GM18870 (cell line): ENCODE data around the gene SLC13A3.

Experiments
- ATAC-seq: cut with Tn5 transposase; IDR thresholded peaks from one replicate; pipeline ENCODE4 v1.9.1; 2021; ENCODE audit warnings: moderate library complexity; ENCODE audit not compliant: unreplicated experiment

The SLC13A3 gene

DNA sequence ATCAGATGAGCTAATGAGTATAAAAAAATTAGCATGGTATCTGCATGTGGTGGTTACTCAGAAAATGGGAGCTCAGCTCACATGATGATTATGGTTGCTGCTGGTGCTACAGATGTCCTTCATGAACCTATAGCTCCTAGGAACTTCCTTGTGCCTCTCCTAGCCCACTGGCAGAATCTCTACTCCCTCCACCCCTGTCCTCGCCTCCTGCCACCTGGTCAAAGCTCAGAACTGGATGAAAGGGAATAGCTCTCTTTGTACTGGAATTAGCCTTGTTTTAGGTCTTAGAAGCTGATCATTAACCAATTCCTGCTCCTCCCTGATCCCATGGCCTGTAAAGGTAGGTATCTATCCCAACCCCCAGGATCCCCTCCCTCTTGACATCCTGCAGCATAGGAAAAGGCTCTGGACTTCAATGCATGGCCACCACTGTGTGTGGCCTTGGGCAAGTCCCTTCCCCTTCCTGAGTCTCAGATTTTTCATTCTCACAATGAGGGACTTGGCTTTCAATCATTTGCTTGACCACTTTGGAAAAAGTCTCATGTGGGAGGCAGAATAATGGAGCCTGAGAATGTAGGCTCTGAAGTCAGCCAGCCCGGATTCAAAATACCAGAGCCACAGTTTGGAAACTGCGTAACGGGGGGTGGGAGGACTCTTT is 43.9 kb downstream of the SLC13A3 start:
- ATAC-seq, result no peak

DNA sequence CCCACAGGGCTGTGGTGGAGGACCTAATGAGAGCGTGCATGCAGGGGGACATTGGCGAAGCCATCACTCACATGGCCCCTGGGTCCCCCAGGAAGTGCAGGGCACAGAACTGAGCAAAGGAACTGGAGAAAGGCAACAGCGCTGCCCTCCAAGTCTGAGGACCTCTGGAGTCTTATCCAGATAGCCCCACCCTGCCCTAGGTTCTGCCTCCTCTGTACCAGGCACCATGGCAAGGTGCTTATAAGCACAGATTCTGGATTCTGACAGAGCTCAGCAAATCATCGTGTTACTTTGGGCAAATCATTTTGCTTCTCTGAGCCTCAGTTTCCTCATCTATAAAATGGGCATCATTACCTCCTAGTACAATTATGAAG is 44.5 kb downstream of the SLC13A3 start:
- ATAC-seq, result no peak

DNA sequence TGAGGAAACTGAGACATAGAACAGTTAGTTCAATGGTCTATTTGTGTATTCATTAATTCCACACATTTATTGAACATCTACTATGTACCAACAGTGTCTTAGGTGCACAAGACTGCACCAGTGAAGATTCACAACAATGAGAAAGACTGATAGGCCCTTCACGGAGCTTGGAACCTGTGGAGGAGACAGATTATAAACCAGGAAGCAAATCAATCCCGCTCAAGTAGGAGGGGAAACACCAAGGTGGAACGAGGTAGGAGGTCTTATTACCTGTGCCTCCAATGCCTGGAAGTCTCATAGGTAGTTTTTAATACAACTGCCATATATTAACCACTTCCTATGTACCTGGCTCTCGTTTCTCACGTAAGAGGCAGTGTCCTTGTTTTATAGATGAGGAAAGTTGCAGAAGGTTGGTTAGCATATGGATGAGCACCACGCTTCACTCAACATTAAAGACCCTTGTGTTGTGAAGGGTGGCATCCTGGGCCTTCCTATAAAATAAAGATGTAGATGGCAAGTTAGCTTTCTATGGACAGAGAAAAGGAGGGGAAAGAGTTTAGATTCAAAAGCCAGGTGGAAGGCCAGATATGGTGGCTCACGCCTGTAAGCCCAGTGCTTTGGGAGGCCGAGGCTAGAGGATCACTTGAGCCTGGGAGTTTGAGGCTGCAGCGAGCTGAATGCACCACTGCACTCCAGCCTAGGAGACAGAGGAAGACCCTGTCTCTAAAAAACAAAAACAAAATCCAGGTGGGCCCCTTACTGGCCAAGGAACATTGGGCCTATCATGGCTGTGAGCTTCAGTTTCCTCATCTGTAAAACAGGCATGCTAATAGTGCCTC is 45.1 kb downstream of the SLC13A3 start:
- ATAC-seq, result no peak

DNA sequence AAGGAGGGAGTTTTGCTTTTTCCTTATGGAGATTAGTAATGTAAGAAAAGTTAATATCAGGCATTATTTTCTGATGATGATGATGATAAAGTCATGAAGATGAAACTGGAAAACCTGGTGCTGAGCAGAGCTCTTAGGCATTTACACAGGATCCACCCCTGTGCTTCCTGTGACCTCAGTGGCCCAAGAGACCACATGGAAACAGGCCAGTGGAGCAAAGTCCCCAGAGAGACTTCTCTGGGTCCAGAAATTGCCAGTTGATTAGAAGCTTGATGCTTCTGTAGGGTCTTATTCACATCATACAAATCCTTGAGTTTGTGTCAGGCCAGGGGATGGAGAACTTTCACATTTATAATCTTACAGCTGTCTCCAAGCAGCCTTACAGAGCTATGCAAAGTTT is 46.1 kb downstream of the SLC13A3 start:
- ATAC-seq, result no peak

DNA sequence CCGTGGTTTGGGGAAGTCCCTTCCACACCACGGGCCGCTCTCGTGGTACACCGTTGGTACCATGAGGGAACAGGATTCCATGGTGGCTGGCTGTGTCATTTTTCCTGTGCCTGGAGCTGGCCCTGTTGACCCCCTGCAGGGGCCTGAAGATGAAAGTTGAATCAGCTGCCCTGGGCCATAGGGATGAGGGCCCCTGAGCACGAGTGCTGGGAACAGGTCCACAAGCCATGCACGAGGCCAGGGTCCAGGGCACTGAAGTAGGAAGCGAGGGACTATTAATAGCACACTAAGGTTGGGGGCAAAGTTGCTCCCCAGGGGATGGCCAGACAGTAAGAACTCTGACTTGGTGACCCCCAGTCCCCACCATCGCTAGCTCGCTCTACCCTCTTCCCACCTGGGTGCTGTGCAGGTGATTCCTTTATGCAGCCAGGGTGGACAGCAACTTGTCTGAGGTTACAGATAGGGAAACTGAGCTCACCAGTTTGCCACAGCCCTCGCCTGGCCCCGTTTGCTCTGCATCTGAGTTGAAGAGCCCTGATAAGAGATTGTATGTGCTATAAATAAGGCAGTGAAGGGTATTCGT is 46.6 kb downstream of the SLC13A3 start:
- ATAC-seq, result no peak

DNA sequence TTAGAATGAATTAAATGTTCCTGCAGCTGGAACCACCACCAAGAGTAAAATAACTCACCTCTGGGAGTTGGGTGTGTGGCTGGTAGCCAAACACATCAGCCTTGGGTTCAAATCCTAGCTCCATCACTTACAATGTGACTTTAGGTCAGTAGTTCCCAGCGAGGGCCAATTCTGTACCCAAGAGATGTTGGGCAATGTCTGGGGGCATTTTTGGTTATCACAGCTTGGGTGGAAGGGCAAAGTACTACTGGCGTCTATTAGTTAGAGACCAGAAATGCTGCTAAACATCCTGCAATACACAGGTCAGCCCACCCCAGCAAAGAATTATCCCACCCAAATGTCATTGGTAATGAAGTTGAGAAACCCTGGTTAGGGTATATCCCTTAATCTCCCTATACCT is 48.8 kb downstream of the SLC13A3 start:
- no peak for ATAC-seq

DNA sequence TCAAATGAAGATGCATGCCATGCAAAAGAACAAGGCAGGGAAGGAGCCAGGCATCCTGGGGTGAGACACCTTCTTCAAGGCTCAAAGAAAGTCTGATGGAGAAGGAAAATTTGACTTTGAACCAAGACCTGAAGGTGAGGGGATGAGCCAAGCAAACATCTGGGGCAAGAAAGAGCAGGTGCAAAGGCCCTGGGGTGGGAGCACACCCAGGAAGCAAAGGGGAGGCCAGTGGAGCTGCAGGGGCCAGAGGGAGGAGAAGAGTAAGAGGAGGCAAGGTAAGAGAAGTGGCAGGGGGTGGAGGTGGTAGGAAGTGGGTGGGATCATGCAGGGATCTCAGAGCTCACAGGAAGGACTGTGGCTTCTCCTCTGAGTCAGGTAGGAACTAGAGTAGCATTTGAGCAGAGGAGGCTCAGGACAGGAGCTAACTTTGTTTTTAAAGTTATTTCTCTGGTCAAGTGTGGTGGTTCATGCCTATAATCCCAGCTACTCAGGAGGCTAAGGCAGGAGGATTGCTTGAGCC is 49.6 kb downstream of the SLC13A3 start:
- ATAC-seq, result no peak

DNA sequence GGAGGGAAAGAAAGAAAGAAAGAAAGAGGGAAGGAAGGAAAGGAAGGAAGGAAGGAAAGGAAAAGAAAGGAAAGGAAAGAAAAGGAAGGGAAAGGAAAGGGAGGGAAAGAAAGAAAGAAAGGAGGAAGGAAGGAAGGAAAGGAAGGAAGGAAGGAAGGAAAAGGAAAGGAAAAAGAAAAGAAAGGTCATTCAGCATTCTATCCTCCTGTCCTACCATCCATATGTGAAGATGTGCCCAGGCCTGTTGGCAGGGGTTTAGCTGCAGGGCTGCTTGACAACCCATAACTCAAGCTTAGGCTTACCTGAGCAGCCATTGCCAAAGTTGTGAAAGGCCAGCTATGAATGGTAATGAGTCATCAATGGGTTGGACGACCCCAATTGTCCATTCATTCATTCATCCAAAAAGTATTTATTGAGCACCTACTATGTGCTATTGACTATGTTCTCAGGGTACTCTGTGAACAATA is 50.9 kb downstream of the SLC13A3 start:
- no peak for ATAC-seq

DNA sequence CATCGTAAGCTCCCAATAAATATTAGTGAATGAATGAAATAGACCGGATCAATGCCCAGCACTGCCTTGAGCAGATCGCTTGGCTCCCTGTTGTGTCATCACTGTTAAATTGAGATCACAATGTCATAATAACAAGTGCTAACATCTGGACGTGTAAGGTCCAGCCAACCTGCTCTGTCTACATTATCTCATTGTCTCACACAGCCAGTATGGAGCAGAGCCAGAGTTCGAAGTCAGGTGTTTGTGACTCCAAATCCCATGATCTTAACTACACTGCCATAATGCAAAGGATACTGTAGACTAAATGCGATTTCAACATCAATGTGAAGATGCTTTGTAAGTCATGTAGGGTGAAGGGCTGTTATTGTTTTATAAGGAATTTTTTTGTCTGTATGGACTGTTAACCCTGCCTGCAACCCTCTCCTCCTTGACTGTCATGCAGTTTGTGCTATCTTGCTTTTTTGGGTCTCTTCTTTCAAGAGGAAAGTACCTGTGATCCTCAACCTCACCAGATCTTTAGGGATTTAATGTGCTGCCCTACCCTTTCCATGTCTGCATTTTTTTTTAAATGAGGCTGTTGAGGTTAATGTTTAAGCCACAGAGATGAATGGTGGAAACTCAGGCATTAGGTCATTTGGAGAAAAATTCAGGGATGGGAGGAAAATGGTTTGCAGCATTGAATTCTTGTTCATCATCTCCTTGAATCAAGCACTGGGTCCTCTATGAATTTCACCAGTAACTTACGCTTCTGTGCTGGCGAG is 51.9 kb downstream of the SLC13A3 start:
- ATAC-seq, result no peak

DNA sequence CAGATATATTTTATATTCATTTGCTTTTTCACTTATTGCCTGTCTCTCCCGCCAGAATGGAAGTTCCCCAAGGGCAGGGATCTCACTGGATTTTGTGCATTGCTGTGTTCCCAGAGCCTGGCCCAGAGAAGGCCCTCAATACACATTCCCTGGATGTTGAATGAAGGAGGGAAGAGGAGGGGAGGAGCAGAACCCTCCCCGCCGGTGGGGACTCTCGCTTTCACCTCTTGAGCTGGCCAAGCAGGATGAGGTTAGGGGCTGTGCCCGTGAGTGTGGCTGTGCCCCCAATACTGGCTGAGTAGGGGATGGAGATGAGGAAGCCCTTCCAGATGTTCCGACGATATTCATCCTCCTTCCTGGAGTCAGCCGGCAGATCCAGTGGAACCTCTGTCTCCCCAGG is 55.3 kb downstream of the SLC13A3 start:
- ATAC-seq, result no peak

DNA sequence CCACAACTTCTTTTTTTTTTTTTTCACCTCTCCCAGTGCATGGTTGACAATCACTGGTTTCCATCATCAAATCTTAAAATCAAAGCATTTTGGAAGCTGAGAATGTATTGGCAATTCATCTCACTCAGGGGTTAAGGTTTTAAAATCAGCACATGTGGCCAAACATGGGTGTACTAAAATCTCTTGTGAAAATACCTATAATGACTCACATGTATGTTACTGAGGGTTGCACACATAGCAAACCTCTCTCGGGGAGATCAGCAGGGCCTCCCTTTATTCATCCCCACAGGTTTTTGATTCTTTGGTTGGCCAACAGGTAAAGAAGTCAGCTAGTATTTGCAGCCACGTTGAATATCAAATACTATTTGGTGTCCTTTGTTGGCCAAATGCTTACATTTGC is 56.5 kb downstream of the SLC13A3 start:
- no peak for ATAC-seq

DNA sequence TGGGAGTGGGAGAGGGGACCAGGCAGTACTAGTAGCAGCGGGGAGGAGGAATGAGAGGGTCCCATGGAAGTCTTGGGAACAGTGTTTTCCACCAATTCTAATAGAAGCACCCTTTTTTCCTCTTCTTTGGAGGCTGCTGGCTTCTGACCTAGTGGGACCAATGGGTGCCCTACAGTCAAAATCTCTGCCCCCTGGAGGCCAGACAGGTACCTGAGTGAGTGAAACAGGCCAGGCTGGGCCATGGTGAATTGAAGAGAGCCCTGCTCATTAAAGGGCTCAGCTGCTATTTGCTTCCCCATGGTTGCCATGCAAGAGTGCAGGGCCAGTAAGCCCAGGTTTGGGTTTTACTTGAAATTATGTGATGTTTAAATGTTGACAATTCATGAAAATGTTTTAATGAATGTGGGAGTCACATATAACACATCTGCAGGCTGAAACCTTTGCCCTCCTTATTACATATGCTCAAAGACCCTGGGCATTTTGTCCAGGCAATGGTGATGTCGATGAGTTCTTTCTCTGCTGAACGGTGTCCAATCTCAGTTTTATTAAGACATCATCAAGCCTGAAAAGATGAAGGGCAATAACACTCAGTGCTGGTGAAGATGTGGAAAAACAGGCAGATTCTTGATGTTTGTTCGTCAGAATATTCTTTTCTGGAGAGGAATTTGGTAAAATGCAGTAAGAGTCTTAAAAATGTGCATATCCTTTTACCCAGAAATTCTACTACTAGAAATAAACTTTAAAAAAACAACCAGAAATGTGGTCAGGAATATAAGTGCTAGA is 58.5 kb downstream of the SLC13A3 start:
- no peak for ATAC-seq

DNA sequence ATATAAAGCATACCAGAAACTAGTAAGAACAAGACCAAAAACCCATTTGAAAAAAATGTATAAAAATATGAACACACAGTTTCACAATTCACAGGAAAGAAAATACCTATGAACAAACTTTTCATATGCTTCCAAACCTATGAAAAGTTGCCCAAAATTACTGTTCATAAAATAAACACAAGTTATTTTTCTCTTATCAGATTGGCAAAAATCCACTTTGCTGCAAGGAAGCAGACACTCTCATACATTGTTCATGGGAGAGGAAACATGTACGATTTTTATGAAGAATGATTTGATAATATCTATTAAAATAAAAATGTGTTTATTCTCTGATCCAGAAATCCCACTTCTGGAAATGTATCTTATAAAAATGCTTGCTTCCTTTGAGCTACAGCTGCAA is 60.8 kb downstream of the SLC13A3 start:
- no peak for ATAC-seq

DNA sequence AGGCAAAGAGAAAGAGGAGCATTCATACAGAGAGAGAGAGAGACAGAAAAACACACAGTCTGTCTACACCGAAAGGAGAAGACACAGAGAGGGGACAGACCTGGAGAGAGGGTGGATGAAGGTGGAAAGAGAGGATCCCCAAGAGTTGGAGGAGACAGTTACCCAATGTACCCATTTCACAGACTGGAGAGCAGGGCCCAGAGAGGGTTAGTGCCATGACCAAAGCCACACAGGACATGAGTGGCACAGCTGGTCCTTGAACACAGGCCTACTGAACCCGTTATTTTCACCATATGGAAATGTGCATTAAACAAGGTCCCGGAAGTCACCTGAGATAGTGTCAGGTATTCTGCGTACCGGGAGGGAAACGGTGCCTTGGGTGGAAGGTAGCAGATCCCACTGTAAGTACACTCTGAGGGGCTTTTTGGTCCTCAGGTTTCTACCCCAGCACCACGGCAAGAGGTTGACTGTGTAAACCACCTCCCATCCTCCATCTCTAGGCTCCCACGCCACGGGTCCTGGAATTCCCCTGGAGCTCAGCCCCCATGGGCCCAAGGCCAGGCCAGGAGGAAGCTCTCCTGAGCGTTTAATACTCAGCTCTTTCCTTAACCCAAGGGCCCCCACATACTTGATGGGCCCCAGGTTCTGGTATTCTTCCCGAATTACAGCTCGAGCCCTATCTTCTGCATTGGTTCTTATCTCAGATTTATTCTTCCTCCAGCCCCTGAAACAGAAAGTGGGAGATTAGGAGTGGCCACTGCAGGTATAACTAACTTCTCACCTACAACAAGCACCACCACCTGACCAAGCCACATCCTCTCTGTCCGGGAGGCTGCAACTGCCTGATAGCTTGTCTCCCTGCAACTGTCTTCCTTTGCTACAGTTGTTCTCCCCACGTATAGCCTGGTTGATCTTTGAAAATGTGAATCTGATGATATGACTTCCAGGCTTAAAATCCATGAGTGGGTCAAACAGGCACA is 62.4 kb downstream of the SLC13A3 start:
- ATAC-seq, result no peak

DNA sequence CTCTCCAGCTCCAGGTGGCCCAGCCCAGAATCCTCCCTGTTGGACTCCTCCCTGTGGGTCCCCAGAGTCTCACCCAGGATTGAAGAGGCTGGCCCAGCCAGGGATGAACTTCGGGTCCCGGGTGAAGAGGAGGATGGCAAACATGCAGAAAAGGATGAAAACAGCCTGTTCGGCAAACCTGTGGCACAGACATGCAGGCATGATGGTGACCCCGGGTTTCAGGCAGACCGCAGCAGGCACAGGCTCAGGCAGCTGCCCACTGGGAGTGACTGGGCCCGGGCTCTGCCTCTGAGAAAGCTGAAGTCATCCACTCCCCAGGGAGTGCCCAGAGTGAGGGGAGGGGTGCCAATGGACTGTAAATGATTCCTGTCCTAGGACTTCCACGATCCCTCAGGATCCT is 63.3 kb downstream of the SLC13A3 start:
- no peak for ATAC-seq

DNA sequence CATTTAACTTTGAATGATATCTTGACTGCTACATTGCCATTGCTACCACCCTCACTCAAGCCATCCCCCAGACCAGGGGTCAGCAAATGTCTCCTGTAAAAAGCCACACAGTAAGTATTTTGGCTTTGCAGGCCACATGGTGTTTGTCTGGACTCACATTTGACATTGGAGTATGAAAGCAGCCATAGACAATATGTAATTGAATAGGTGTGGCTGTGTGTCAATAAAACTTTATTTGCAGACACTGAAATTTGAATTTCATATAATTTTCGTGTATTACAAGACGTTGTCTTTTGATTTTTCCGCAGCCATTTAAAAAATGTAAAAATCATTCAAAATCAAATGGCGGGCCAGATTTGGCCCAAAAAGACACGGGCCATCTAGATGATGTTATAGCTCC is 64.5 kb downstream of the SLC13A3 start:
- ATAC-seq, result no peak

DNA sequence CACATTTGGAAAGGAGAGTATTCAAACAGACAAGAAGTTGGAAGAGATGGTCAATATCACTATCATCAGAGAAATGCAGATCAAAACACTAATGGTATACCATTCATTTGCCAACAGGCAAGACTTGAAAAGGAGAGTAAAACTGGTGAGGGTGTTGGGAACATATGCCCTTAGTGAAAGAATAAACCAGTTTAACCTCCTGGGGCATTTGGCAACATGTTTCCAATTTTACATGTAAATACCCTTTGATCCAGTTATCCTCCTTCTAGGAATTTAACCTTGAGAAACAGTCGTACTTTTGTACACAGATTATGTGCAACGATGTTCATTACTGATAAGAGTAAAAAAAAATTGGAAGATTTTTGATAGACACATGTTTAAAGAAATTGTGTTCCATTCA is 66.8 kb downstream of the SLC13A3 start:
- ATAC-seq, result no peak

DNA sequence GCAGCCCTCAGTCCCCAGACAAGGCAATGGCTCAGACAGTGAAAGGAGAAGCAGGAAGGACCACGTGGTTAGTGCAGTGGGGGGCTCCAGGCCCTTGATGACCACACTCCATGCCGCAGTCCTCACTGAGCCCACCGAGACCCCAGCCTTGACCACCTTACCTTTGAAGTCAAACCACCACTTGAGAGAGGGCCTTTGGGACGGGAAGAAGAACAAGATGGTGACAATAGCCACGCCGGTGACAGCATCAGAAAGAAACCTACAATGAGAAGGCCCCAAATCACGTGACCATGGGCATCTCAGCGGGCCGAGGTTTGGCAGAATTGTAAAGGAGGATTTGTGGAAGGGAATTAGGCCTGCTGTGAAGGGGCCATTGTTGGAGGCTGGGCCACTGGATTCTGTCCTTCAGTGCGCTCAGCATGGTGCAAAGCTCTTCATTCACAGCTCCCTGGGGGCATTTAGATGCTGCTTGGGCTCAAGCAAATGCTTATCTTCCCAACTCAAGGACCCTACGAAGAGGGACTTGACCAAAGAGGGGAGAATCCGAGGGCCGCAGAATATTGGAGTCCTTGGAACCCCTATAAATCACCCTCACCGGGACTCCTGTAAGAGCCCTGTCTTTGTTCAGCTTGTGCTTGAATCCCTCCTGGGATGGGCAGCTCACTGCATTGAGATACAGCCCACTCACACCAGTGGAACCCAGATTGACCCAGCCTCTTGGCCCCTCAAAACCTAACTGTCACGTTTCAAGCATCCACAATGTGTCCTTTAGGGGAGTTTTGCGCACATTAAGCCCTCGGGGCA is 67.6 kb downstream of the SLC13A3 start:
- no peak for ATAC-seq
